Mucosa of descending colon (tissue), 3 donors: ENCODE measurements around the gene PIK3CB. TPM values are rescaled to one million over a fixed set of nuclear protein-coding genes. Genes with fewer than 3 reads are reported as not detected.
A peak's percentile ranks its signal among the peaks of the same experiment; 100 is the strongest.
"Not testable (repeated sequence)": the region's sequence is repeated elsewhere in the genome, so short reads cannot be mapped to it uniquely, and the experiment has no call there.

Experiments
- ATAC-seq: fragments of 200-7000 bp; cut with Tn5 transposase; one replicate; pipeline ENCODE4 v1.9.1; 2020; ENCODE audit warnings: mild to moderate bottlenecking, moderate library complexity
- DNase-seq, 3 donors: peaks; one replicate each; pipeline ENCODE4 v3.0.0-alpha.2; 2020
- H3K36me3 ChIP-seq: fragments of 200-600 bp; one replicate; pipeline ENCODE4 v1.8.0; 2021; ENCODE audit warnings: low read depth, mild to moderate bottlenecking
- H3K4me1 ChIP-seq: fragments of 200-600 bp; one replicate; pipeline ENCODE4 v1.8.0; 2021; ENCODE audit warnings: low read depth, mild to moderate bottlenecking
- H3K4me3 ChIP-seq: fragments of 200-600 bp; one replicate; pipeline ENCODE4 v1.8.0; 2021; ENCODE audit warnings: mild to moderate bottlenecking
- H3K9me3 ChIP-seq: fragments of 200-600 bp; one replicate; pipeline ENCODE4 v1.8.0; 2021; ENCODE audit warnings: mild to moderate bottlenecking
- intact Hi-C, 2 donors: fragments of 100-400 bp; cut with DNase I in 1 of 2; cut with micrococcal nuclease in 1 of 2; formaldehyde crosslinking; loops; one replicate each; pipeline versions ENCODE4 v1.11.0 to v1.11.1; 2022; cut with DNase I, micrococcal nuclease
- total RNA-seq, 3 donors: library from RNA; stranded (reverse); fragmentation: NEBNext Ultra II Directional in 2 of 3; extraction: Animal tissue kit (Norgen Biotek cat#: 25700) in 2 of 3; gene quantifications; one replicate each; pipeline versions ENCODE4 v1.2.1 to v1.2.4, GENCODE V29; 2021 to 2023
- TF ChIP-seq, protein P1 (sequence below): fragments of 200-600 bp; IDR thresholded peaks from one replicate; pipeline ENCODE4 v1.8.0; 2022; ENCODE audit warnings: antibody characterized with exemption, mild to moderate bottlenecking
- donor health status: DM: no; HTN: no; CAD: no; lungs with moderate emphysema.
- donor health status: DM: no; HTN: no; CAD: no.
- donor health status: DM: no; HTN: yes; CAD: no.

PIK3CB gene
- total RNA-seq, 3 donors from 2014 or later = 44.3 to 57.9 (median 51.8) TPM

DNA sequence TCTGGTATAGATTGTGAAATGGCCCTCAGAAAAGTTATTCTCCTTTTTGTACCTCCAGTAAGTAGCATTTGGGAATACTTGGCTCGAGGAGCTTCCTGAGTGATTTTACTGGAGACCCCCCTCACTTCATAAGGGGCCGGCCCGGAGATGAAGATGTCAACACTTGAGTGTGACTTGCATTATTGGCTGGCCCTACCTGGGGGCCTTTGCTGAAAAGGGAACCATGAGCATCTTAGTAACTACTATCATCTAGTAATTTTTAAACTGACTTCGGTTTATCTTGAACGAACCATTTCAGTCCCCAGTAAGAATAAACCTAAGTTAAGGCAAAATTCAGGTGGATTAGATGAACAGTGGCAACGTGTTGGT is 224.8 kb downstream of the PIK3CB start:
- DNase-seq = no peak
- intact Hi-C loops = no loop called here
- TF ChIP-seq, protein P1, sequence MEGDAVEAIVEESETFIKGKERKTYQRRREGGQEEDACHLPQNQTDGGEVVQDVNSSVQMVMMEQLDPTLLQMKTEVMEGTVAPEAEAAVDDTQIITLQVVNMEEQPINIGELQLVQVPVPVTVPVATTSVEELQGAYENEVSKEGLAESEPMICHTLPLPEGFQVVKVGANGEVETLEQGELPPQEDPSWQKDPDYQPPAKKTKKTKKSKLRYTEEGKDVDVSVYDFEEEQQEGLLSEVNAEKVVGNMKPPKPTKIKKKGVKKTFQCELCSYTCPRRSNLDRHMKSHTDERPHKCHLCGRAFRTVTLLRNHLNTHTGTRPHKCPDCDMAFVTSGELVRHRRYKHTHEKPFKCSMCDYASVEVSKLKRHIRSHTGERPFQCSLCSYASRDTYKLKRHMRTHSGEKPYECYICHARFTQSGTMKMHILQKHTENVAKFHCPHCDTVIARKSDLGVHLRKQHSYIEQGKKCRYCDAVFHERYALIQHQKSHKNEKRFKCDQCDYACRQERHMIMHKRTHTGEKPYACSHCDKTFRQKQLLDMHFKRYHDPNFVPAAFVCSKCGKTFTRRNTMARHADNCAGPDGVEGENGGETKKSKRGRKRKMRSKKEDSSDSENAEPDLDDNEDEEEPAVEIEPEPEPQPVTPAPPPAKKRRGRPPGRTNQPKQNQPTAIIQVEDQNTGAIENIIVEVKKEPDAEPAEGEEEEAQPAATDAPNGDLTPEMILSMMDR = no peak
- peaks cover 8% of the 10 kb centered on the region for H3K4me1 ChIP-seq
- H3K4me3 ChIP-seq = no peak overlapping the region
- no peaks in the 10 kb centered on the region for H3K36me3 ChIP-seq
- no peaks in the 10 kb centered on the region for H3K9me3 ChIP-seq
- no peak for ATAC-seq

DNA sequence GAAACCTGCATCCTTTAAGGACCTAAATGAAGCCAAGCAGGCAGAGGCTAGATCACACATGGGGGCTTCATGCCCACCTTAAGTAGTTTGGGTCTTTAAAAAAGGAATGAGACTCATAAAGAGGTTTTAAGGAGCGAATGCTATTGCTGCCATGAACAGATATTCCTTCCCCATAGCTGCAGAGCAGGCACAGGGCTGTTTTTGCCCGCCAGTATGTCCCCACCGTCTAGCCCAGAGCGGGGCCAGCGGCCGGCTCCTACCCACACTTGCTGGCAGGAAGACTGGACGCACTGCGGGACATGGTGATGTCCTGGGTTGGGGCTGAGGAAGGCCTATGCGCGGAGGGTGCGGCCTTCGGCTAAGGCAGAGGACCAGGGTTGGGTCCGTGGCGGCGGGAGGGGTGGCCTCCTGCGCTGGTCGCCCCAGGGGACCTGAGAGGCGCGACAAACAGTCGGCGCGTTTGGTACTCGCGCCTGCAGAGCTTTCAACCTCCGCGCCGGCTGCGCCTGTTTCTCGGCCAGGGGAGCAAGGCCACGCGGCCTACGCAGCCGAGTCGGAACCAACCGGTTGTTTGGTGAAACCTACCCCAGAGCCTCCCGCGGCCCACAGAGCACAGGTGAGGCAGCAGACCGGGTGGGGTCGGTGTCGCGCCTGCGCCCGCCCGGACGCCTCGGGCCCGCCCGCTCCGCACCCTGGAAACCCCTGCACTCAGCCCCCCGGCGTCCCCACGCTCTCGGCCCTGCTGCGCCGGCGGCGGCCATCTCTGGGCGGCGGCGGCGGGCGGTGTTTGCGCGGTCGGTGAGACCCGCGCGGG is 226.2 kb downstream of the PIK3CB start, which contains the start of gene FAIM:
Gene FAIM (plus strand): TSS at position 450 of the 814 bp plus-strand sequence. CDS start 10,956 bp downstream, outside the sequence.
- DNase-seq (peak; percentile 72 to 84 (median 81)), ATAC-seq (peak; percentile 84)
- Histone ChIP-seq H3K4me3 (peak within 1 kb of the TSS; percentile 31), H3K9me3 (no peaks in the 10 kb centered on the region), H3K4me1 (peaks cover 8% of the 10 kb centered on the region), H3K36me3 (no peaks in the 10 kb centered on the region)
- TF ChIP-seq, protein P1 = no peak
- intact Hi-C loops = no loop called here

DNA sequence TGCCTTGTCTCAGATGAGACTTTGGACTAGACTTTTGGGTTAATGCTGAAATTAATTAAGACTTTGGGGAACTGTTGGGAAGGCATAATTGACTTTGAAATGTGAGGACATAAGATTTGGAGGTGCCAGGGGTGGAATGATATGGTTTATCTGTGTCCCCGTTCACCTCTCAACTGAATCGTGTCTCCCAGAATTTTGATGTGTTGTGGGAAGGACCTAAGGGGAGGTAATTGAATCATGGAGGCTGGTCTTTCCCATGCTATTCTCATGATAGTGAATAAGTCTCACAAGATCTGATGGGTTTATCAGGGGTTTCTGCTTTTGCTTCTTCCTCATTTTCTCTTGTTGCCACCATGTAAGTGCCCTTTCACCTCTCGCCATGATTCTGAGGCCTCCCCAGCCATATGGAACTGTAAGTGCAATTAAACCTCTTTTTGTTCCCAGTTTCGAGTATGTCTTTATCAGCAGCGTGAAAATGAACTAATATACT is 230.6 kb downstream of the PIK3CB start:
- DNase-seq, H3K9me3 ChIP-seq, H3K36me3 ChIP-seq, H3K4me1 ChIP-seq, H3K4me3 ChIP-seq, ATAC-seq, intact Hi-C loops: not testable (repeated sequence)

Other genes starting within 250 kb of the PIK3CB start
- 10 to 100 TPM; 29.7 to 56.9 (median 37.9) TPM for gene CEP70, start 240.7 kb downstream of the PIK3CB start, total RNA-seq
- 1 to 10 TPM; 3.9 to 7.8 (median 5.0) TPM for gene FAIM, start 226.2 kb downstream of the PIK3CB start, total RNA-seq
- under 1 TPM in 1 of 3 donors, not detected in 2; 0.09 TPM for gene FOXL2, start 112.2 kb upstream of the PIK3CB start, total RNA-seq
- under 1 TPM in 1 of 3 donors, not detected in 2; 0.17 TPM for gene FOXL2NB, start 112.3 kb upstream of the PIK3CB start, total RNA-seq
- not detected for gene PRR23A, start 171.3 kb upstream of the PIK3CB start, total RNA-seq
- not detected for gene PRR23B, start 186.0 kb upstream of the PIK3CB start, total RNA-seq
- not detected for gene PRR23C, start 210.0 kb upstream of the PIK3CB start, total RNA-seq